ENCODE data around the gene MACROD2.

DNA sequence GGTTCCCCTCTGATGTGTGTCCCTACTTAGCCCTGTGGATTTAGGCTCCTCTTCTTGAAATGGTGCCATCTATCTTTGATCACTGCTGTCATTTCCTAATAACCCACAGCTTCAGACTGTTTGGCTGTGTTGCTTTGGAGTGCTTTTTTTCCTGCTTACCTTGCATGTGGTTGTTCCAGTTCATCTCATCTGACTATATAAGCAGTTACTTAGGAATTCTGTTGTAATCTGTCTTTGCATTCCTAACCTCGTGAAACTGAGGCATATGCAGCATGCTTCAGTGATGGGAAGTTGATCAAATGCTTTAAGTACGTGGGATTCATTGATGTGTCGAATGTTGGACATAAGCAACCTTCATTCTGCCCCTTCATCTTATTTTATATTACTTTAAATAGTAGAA lies 457.9 kb downstream of the MACROD2 start:
- TF ChIP-seq, protein P1, sequence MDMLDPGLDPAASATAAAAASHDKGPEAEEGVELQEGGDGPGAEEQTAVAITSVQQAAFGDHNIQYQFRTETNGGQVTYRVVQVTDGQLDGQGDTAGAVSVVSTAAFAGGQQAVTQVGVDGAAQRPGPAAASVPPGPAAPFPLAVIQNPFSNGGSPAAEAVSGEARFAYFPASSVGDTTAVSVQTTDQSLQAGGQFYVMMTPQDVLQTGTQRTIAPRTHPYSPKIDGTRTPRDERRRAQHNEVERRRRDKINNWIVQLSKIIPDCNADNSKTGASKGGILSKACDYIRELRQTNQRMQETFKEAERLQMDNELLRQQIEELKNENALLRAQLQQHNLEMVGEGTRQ (IDR thresholded peaks at IDR 0.05; ENCODE audit: low read depth, low read length), result no peak
- TF ChIP-seq, protein P2, sequence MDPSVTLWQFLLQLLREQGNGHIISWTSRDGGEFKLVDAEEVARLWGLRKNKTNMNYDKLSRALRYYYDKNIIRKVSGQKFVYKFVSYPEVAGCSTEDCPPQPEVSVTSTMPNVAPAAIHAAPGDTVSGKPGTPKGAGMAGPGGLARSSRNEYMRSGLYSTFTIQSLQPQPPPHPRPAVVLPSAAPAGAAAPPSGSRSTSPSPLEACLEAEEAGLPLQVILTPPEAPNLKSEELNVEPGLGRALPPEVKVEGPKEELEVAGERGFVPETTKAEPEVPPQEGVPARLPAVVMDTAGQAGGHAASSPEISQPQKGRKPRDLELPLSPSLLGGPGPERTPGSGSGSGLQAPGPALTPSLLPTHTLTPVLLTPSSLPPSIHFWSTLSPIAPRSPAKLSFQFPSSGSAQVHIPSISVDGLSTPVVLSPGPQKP (IDR thresholded peaks at IDR 0.05; ENCODE audit: borderline replicate concordance, low read depth, low read length), result no peak
- TF ChIP-seq, protein P3, sequence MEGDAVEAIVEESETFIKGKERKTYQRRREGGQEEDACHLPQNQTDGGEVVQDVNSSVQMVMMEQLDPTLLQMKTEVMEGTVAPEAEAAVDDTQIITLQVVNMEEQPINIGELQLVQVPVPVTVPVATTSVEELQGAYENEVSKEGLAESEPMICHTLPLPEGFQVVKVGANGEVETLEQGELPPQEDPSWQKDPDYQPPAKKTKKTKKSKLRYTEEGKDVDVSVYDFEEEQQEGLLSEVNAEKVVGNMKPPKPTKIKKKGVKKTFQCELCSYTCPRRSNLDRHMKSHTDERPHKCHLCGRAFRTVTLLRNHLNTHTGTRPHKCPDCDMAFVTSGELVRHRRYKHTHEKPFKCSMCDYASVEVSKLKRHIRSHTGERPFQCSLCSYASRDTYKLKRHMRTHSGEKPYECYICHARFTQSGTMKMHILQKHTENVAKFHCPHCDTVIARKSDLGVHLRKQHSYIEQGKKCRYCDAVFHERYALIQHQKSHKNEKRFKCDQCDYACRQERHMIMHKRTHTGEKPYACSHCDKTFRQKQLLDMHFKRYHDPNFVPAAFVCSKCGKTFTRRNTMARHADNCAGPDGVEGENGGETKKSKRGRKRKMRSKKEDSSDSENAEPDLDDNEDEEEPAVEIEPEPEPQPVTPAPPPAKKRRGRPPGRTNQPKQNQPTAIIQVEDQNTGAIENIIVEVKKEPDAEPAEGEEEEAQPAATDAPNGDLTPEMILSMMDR (conservative IDR thresholded peaks at IDR 0.05; ENCODE audit: low read depth, low read length), result no peak
- TF ChIP-seq RCOR1 (IDR thresholded peaks at IDR 0.05; ENCODE audit: insufficient replicate concordance, low read length) (no peak), POLR2A (IDR thresholded peaks at IDR 0.05; ENCODE audit: low read depth, low read length) (no peak), BHLHE40 (IDR thresholded peaks at IDR 0.05; ENCODE audit: low read depth, low read length) (no peak), RFX5 (IDR thresholded peaks at IDR 0.05; ENCODE audit: low read depth, low read length) (no peak), NFE2L2 (IDR thresholded peaks at IDR 0.05; ENCODE audit: low read depth, low read length) (no peak), MAZ (IDR thresholded peaks at IDR 0.05; ENCODE audit: borderline replicate concordance, low read depth, low read length) (no peak)

All from IMR-90 (cell line).